Upper lobe of right lung (tissue), 1 donor: ENCODE results near the gene VSIR. TPM values are rescaled to one million over a fixed set of nuclear protein-coding genes. Genes with fewer than 3 reads are reported as not detected.

ENCODE experiments used
- ATAC-seq: fragments of 200-7000 bp; cut with Tn5 transposase; one replicate; pipeline ENCODE4 v1.9.1; 2020; ENCODE audit warnings: mild to moderate bottlenecking, moderate library complexity
- DNase-seq: peaks from one replicate; pipeline ENCODE4 v3.0.0-alpha.2; 2020
- H3K27ac ChIP-seq: fragments of 200-600 bp; one replicate; pipeline ENCODE4 v1.8.0; 2022
- H3K27me3 ChIP-seq: fragments of 200-600 bp; one replicate; pipeline ENCODE4 v1.8.0; 2022; ENCODE audit warnings: mild to moderate bottlenecking
- H3K36me3 ChIP-seq: fragments of 200-600 bp; one replicate; pipeline ENCODE4 v1.8.0; 2022
- H3K4me1 ChIP-seq: fragments of 200-600 bp; one replicate; pipeline ENCODE4 v1.8.0; 2022
- H3K4me3 ChIP-seq: fragments of 200-600 bp; one replicate; pipeline ENCODE4 v1.8.0; 2022; ENCODE audit warnings: mild to moderate bottlenecking
- H3K9me3 ChIP-seq: fragments of 200-600 bp; one replicate; pipeline ENCODE4 v1.8.0; 2022
- CTCF ChIP-seq: fragments of 200-600 bp; IDR thresholded peaks from one replicate; pipeline ENCODE4 v1.8.0; 2022; ENCODE audit warnings: antibody characterized with exemption
- intact Hi-C: fragments of 100-400 bp; cut with DNase I; formaldehyde crosslinking; loops from one replicate; pipeline ENCODE4 v1.11.0; 2022
- total RNA-seq: library from RNA; stranded (reverse); fragmentation: NEBNext Ultra II Directional; extraction: Animal tissue kit (Norgen Biotek cat#: 25700); gene quantifications from one replicate; pipeline ENCODE4 v1.2.1, GENCODE V29; 2021
- donor health status: DM: no; HTN: yes; CAD: no; lungs with severe emphysema.

The VSIR gene
- total RNA-seq, 1 donor from 2014 or later, result 128 TPM

GRCh38 chr10:71714031-71714410 is 59.3 kb downstream of the VSIR start:
- no peak for TF ChIP-seq CTCF
- Histone ChIP-seq H3K27me3 (no peaks in the 10 kb centered on the region), H3K9me3 (no peaks in the 10 kb centered on the region), H3K4me3 (no peak overlapping the region), H3K4me1 (peaks cover 47% of the 10 kb centered on the region), H3K27ac (peak overlapping the region; percentile 88), H3K36me3 (no peaks in the 10 kb centered on the region)
- intact Hi-C loops, result no loop called here
- DNase-seq, result no peak
- no peak for ATAC-seq

- H3K9me3 ChIP-seq, result no peaks in the 10 kb centered on the region
- intact Hi-C loops, result no loop called here
Measured at GRCh38 chr10:71713135-71714030, 59.9 kb downstream of the VSIR start.

GRCh38 chr10:71712572-71713134 is 60.7 kb downstream of the VSIR start:
- H3K36me3 ChIP-seq, result no peaks in the 10 kb centered on the region
- no peak for TF ChIP-seq CTCF
- intact Hi-C loops, result no loop called here
- H3K4me3 ChIP-seq, result no peak overlapping the region
- H3K9me3 ChIP-seq, result no peaks in the 10 kb centered on the region
- peak overlapping the region; percentile 88 for H3K27ac ChIP-seq
- peaks cover 46% of the 10 kb centered on the region for H3K4me1 ChIP-seq
- no peaks in the 10 kb centered on the region for H3K27me3 ChIP-seq
- ATAC-seq (no peak), DNase-seq (no peak)

More at GRCh38 chr10:71713135-71714030, 59.9 kb downstream of the VSIR start:
- Histone ChIP-seq H3K4me1 (peaks cover 46% of the 10 kb centered on the region), H3K27ac (peak overlapping the region; percentile 88), H3K36me3 (no peaks in the 10 kb centered on the region), H3K27me3 (no peaks in the 10 kb centered on the region), H3K4me3 (no peak overlapping the region)
- ATAC-seq, result peak; percentile 67
- no peak for TF ChIP-seq CTCF
- DNase-seq, result peak; percentile 79

GRCh38 chr10:71712170-71712569 is 61.1 kb downstream of the VSIR start:
- H3K27ac ChIP-seq, result peak overlapping the region; percentile 88
- H3K4me1 ChIP-seq, result peaks cover 46% of the 10 kb centered on the region
- H3K9me3 ChIP-seq, result no peaks in the 10 kb centered on the region
- ATAC-seq, result no peak
- no peaks in the 10 kb centered on the region for H3K27me3 ChIP-seq
- intact Hi-C loops, result no loop called here
- no peak for DNase-seq
- no peak overlapping the region for H3K4me3 ChIP-seq
- H3K36me3 ChIP-seq, result no peaks in the 10 kb centered on the region
- TF ChIP-seq CTCF, result no peak

- H3K4me3 ChIP-seq, result no peak overlapping the region
- no peaks in the 10 kb centered on the region for H3K36me3 ChIP-seq
- no peak overlapping the region for H3K27ac ChIP-seq
- ATAC-seq, result no peak
- H3K9me3 ChIP-seq, result no peaks in the 10 kb centered on the region
- no peaks in the 10 kb centered on the region for H3K27me3 ChIP-seq
- intact Hi-C loops, result no loop called here
- DNase-seq, result no peak
- H3K4me1 ChIP-seq, result peaks cover 39% of the 10 kb centered on the region
- TF ChIP-seq CTCF, result no peak
Measured at GRCh38 chr10:71711052-71711623, 62.2 kb downstream of the VSIR start.
